WTC11 (cell line): ENCODE data around the gene SGIP1.

Source experiments
- AFF4 ChIP-seq: sonication (generic); formaldehyde crosslinking; IDR thresholded peaks from 2 replicates; pipeline ENCODE4 v1.8.1; 2023; ENCODE audit warnings: mild to moderate bottlenecking, missing genetic modification reagents, borderline replicate concordance
- CDX4 ChIP-seq: fragments of 250-450 bp; sonication (Bioruptor Pico); IDR thresholded peaks from 2 replicates; pipeline ENCODE4 v1.9.0; 2021; ENCODE audit warnings: moderate library complexity, mild to moderate bottlenecking, inconsistent platforms, borderline replicate concordance
- CTCF ChIP-seq: fragments of 200-600 bp; IDR thresholded peaks from 2 replicates; pipeline ENCODE4 v1.8.0; 2022; ENCODE audit warnings: antibody characterized with exemption
- ETV6 ChIP-seq: sonication (generic); formaldehyde crosslinking; IDR thresholded peaks from 2 replicates; pipeline ENCODE4 v1.8.1; 2022; ENCODE audit warnings: mild to moderate bottlenecking, missing genetic modification reagents
- ZNF138 ChIP-seq: sonication (generic); formaldehyde crosslinking; conservative IDR thresholded peaks from 2 replicates; pipeline ENCODE4 v1.8.1; 2022; ENCODE audit warnings: mild to moderate bottlenecking, moderate library complexity, missing genetic modification reagents

GRCh38 chr1:66589326-66589725, 55.4 kb downstream of the SGIP1 start:
- no peak for TF ChIP-seq CTCF
- no peak for TF ChIP-seq CDX4 (CRISPR knock-in tag)
- TF ChIP-seq ETV6, result no peak
- TF ChIP-seq ZNF138 (CRISPR knock-in tag), result no peak
- no peak for TF ChIP-seq AFF4
